K562 (cell line): Measurements from ENCODE around the gene MINDY4. TPM values are rescaled to one million over a fixed set of nuclear protein-coding genes. Genes with fewer than 3 reads are reported as not detected.

Source experiments
- ATAC-seq: fragments of 200-7000 bp; cut with Tn5 transposase; 3 replicates; pipeline ENCODE4 v1.9.1; 2020; ENCODE audit warnings: moderate library complexity
- BruUV-seq: library from RNA; stranded (reverse); fragments of 400-500 nt; replicated peaks from 2 replicates; lab custom pipeline; 2021; lab: Mats Ljungman, UMichigan
- CTCF ChIA-PET: fragments of 300-600 bp; formaldehyde crosslinking; extraction: SDS; loops from one replicate; lab custom pipeline; 2021; ENCODE audit warnings: low intra/inter-chr PET ratio; lab: Yijun Ruan, JAX
- POLR2A ChIA-PET: fragments of 300-600, 350-650 bp; sonication (Branson Sonifier 250); formaldehyde crosslinking; extraction: SDS; loops from one replicate; lab custom pipeline; 2021; ENCODE audit warnings: antibody characterized with exemption, inconsistent platforms; lab: Yijun Ruan, JAX
- DNase-seq, 4 experiments: peaks; one replicate each; pipeline versions ENCODE4 v3.0.0 to v3.0.0-alpha.2; 2011 to 2018; ENCODE audit warnings: low spot score in 3 of 4, mixed read lengths in 3 of 4; ENCODE audit errors: extremely low read depth in 1 of 4
- FAIRE-seq: peaks from 2 replicates; lab custom pipeline; 2011; peaks lifted over from hg19 to GRCh38; lab: Jason Lieb, UNC
- H2AFZ ChIP-seq: 2 replicates; pipeline ENCODE4 v1.6.0; 2011; ENCODE audit warnings: low read depth, low read length, control low read depth, inconsistent platforms
- H3K27ac ChIP-seq: fragments of 200-600 bp; 3 replicates; pipeline ENCODE4 v1.8.0; 2011; ENCODE audit warnings: low read depth, mild to moderate bottlenecking, control low read depth, inconsistent platforms, low read length, moderate library complexity, mixed read lengths; ENCODE audit errors: extremely low read depth
- H3K27me3 ChIP-seq, 2 experiments: fragments of 300-600 bp in 1 of 2; 2 replicates in 1 of 2; 3 replicates in 1 of 2; pipeline versions ENCODE4 v1.6.0 to v1.8.0; 2011; ENCODE audit warnings: inconsistent platforms in 2 of 2, low read length in 2 of 2, mild to moderate bottlenecking in 1 of 2, mixed read lengths in 1 of 2, moderate library complexity in 1 of 2; ENCODE audit not compliant: control insufficient read depth in 2 of 2, insufficient read depth in 2 of 2
- H3K36me3 ChIP-seq: fragments of 300-600 bp; 3 replicates; pipeline ENCODE4 v1.8.0; 2011; ENCODE audit warnings: mild to moderate bottlenecking, low read length, inconsistent platforms; ENCODE audit not compliant: control insufficient read depth, insufficient read depth
- H3K4me1 ChIP-seq, 2 experiments: fragments of 200-600 bp in 1 of 2; replicated peaks in 1 of 2; 2 replicates in 1 of 2; 3 replicates in 1 of 2; pipeline versions ENCODE4 v1.5.1 to v1.8.0; 2011; ENCODE audit warnings: inconsistent platforms in 2 of 2, low read length in 2 of 2, mild to moderate bottlenecking in 1 of 2, mixed read lengths in 1 of 2, moderate library complexity in 1 of 2; ENCODE audit not compliant: control insufficient read depth in 2 of 2, insufficient read depth in 2 of 2
- H3K4me2 ChIP-seq: 2 replicates; pipeline ENCODE4 v1.6.1; 2011; ENCODE audit warnings: low read length, control low read depth, inconsistent platforms, mixed read lengths; ENCODE audit not compliant: insufficient read depth
- H3K4me3 ChIP-seq: fragments of 200-600 bp; sonication (generic), shearing (Covaris generic); 2 replicates; pipeline ENCODE4 v1.5.1; 2016; ENCODE audit warnings: control low read depth, inconsistent platforms
- H3K79me2 ChIP-seq: fragments of 200-600 bp; 3 replicates; pipeline ENCODE4 v1.8.0; 2011; ENCODE audit warnings: low read length, inconsistent platforms; ENCODE audit not compliant: control insufficient read depth, insufficient read depth
- H3K9ac ChIP-seq, 2 experiments: 2 replicates each; pipeline versions ENCODE4 v1.6.0 to v1.6.1; 2011; ENCODE audit warnings: low read depth in 2 of 2, low read length in 2 of 2, control low read depth in 1 of 2, inconsistent platforms in 1 of 2, mild to moderate bottlenecking in 1 of 2, mixed read lengths in 1 of 2; ENCODE audit not compliant: insufficient read depth in 1 of 2
- H3K9me1 ChIP-seq: one replicate; pipeline ENCODE4 v1.6.0; 2011; ENCODE audit warnings: inconsistent platforms, mild to moderate bottlenecking, low read length, moderate library complexity; ENCODE audit not compliant: control insufficient read depth, insufficient read depth
- H3K9me3 ChIP-seq: replicated peaks from 2 replicates; pipeline ENCODE4 v1.5.1; 2011; ENCODE audit warnings: low read depth, low read length, inconsistent platforms; ENCODE audit not compliant: control insufficient read depth, insufficient read depth
- H4K20me1 ChIP-seq: replicated peaks from 2 replicates; pipeline ENCODE4 v1.6.1; 2011; ENCODE audit warnings: low read length, inconsistent platforms, mixed read lengths; ENCODE audit not compliant: control insufficient read depth, insufficient read depth
- HDAC3 ChIP-seq: fragments of 450-650 bp; IDR thresholded peaks from 2 replicates; pipeline ENCODE4 v1.6.1; 2018; ENCODE audit warnings: borderline replicate concordance, mild to moderate bottlenecking, moderate library complexity; ENCODE audit not compliant: partially characterized antibody
- MAFG ChIP-seq: fragments of 450-650 bp; conservative IDR thresholded peaks from 2 replicates; pipeline ENCODE4 v1.6.1; 2016; ENCODE audit warnings: missing genetic modification characterization, missing compliant biosample characterization
- ZNF143 ChIP-seq: sonication (generic); formaldehyde crosslinking; IDR thresholded peaks from 2 replicates; pipeline ENCODE4 v1.9.0; 2022; ENCODE audit warnings: mild to moderate bottlenecking, missing genetic modification reagents
- ZNF444 ChIP-seq: fragments of 250-450 bp; sonication (Bioruptor Pico); IDR thresholded peaks from 2 replicates; pipeline ENCODE4 v1.4.0; 2020; ENCODE audit warnings: mild to moderate bottlenecking, moderate library complexity
- ZNF668 ChIP-seq: fragments of 250-450 bp; sonication (Bioruptor Pico); IDR thresholded peaks from 2 replicates; pipeline ENCODE4 v1.8.0; 2022; ENCODE audit warnings: mild to moderate bottlenecking, inconsistent platforms
- WGBS: fragments of 100-300 bp; shearing (Covaris generic); methylation state at CpG from one replicate; pipeline ENCODE4 v1.1.6; 2016; ENCODE audit warnings: low coverage, mixed read lengths; ENCODE audit not compliant: insufficient coverage; ENCODE audit errors: missing lambda C conversion rate; 5-methylcytosine and 5-hydroxymethylcytosine counted together
- in situ Hi-C: fragments of 300-500 bp; cut with MboI; formaldehyde crosslinking; loops from 4 replicates; pipeline ENCODE4 v1.15.0; 2018; ENCODE audit warnings: inconsistent platforms, mixed read lengths
- intact Hi-C: fragments of 100-400 bp; cut with micrococcal nuclease; formaldehyde crosslinking; loops from 2 replicates; pipeline ENCODE4 v1.14.2; 2022
- polyA plus RNA-seq, 8 experiments: library from polyadenylated mRNA; depleted of rRNA in 4 of 8; stranded (reverse) in 5 of 8; unstranded in 3 of 8; fragments of >200 nt; fragmentation: Nextera tagmentation in 2 of 8; fragmentation: Illumina TruSeq in 1 of 8; extraction: Ambion mirVana in 2 of 8; extraction: Trizol in 1 of 8; gene quantifications; 2 replicates each; pipeline versions ENCODE4 v1.2.1 to v1.2.3, GENCODE V29; 2011 to 2014; ENCODE audit warnings: inconsistent platforms in 1 of 8, missing spikeins in 1 of 8
- total RNA-seq, 7 experiments: library from RNA; depleted of rRNA in 6 of 7; stranded (reverse); fragments of >200 nt in 6 of 7; fragmentation: Illumina TruSeq in 2 of 7; extraction: Trizol in 2 of 7; gene quantifications; 2 replicates each; pipeline versions ENCODE4 v1.2.1 to v1.2.3, GENCODE V29; 2011 to 2021; ENCODE audit warnings: low replicate concordance in 1 of 7
- TF ChIP-seq, protein P1 (sequence below), 2 experiments: fragments of 250-450 bp in 1 of 2; fragments of 450-650 bp in 1 of 2; sonication (Bioruptor Pico) in 1 of 2; IDR thresholded peaks; 2 replicates each; pipeline versions ENCODE4 v1.6.1 to v1.8.0; 2016 to 2021; ENCODE audit warnings: mild to moderate bottlenecking in 2 of 2, moderate library complexity in 2 of 2, missing compliant biosample characterization in 1 of 2, missing genetic modification characterization in 1 of 2
- TF ChIP-seq, protein P2 (sequence below), 2 experiments: fragments of 450-650 bp in 1 of 2; sonication (generic) in 1 of 2; formaldehyde crosslinking in 1 of 2; IDR thresholded peaks; 2 replicates each; pipeline versions ENCODE4 v1.7.1 to v1.9.0; 2016 to 2022; ENCODE audit warnings: inconsistent platforms in 1 of 2, mild to moderate bottlenecking in 1 of 2, missing genetic modification reagents in 1 of 2

MINDY4 gene
- total and polyA plus RNA-seq, 9 of the 15 experiments (the other 6 are each of a cell fraction or from before 2014, with no cell fraction given): 2.1 to 16.7 (median 11.0) TPM

DNA sequence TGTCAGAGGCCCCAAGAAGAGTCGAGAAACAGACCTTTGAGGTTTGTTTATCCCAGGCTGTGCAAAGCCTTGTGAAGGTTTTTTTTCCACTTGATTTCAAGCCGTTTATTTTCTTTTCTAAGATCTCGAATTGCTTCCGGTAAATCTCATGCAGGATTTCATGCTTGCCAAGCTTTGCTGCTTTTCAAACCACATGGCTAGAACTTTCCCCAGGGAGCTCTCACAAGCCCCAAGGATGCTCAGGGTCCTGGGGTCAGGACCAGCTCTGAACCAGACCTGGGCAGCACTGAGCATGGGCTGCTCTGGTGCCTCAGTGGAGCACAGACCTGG is 92.5 kb downstream of the MINDY4 start (continued):
- TF ChIP-seq, protein P1, sequence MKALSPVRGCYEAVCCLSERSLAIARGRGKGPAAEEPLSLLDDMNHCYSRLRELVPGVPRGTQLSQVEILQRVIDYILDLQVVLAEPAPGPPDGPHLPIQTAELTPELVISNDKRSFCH (CRISPR knock-in tag; IDR thresholded peaks at IDR 0.05): no peak
- TF ChIP-seq, protein P1 (tag; IDR thresholded peaks at IDR 0.05): no peak
- TF ChIP-seq MAFG (tag) (no peak), ZNF444 (no peak), HDAC3 (no peak), ZNF668 (CRISPR knock-in tag) (no peak)

DNA sequence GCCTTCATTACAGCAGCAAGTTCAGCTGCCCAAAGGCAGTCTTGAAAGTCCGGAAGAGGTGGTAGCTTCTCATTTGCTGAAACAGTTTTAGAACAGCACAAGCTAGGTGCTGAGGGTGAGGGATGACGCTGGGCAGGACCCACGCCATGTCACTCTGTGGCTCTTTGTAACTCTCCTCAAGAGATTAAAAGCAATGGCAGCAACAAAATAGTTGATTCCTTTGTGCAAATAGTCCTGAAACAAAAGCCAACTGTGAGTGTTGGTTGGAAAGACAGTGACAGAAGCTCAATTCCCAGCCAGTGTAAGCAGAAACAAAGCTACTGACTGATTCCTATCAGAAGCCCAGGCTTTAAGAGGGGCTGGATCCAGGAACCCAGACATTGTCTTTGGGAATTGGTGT is 92.9 kb downstream of the MINDY4 start:
- 77% methylated on average over 3 of the region's 3 CpGs for WGBS
- POLR2A ChIA-PET: interaction anchor here (0.9 kb wide), 1 partner anchor 33 kb away, joined by 3 read pairs; no protein-coding TSS in a partner anchor
- no peak for TF ChIP-seq ZNF143 (CRISPR knock-in tag)
- TF ChIP-seq, protein P2, sequence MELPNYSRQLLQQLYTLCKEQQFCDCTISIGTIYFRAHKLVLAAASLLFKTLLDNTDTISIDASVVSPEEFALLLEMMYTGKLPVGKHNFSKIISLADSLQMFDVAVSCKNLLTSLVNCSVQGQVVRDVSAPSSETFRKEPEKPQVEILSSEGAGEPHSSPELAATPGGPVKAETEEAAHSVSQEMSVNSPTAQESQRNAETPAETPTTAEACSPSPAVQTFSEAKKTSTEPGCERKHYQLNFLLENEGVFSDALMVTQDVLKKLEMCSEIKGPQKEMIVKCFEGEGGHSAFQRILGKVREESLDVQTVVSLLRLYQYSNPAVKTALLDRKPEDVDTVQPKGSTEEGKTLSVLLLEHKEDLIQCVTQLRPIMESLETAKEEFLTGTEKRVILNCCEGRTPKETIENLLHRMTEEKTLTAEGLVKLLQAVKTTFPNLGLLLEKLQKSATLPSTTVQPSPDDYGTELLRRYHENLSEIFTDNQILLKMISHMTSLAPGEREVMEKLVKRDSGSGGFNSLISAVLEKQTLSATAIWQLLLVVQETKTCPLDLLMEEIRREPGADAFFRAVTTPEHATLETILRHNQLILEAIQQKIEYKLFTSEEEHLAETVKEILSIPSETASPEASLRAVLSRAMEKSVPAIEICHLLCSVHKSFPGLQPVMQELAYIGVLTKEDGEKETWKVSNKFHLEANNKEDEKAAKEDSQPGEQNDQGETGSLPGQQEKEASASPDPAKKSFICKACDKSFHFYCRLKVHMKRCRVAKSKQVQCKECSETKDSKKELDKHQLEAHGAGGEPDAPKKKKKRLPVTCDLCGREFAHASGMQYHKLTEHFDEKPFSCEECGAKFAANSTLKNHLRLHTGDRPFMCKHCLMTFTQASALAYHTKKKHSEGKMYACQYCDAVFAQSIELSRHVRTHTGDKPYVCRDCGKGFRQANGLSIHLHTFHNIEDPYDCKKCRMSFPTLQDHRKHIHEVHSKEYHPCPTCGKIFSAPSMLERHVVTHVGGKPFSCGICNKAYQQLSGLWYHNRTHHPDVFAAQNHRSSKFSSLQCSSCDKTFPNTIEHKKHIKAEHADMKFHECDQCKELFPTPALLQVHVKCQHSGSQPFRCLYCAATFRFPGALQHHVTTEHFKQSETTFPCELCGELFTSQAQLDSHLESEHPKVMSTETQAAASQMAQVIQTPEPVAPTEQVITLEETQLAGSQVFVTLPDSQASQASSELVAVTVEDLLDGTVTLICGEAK (IDR thresholded peaks at IDR 0.05): no peak
- TF ChIP-seq, protein P2 (CRISPR knock-in tag; IDR thresholded peaks at IDR 0.05): no peak

More for the DNA sequence above, 92.9 kb downstream of the MINDY4 start:
- Histone ChIP-seq H2AFZ (no peak overlapping the region), H3K9me1 (no peaks in the 10 kb centered on the region), H3K9me3 (no peaks in the 10 kb centered on the region), H3K4me1 (peaks cover 2 to 5% of the 10 kb centered on the region in 2 experiments; a peak in 2 of 5 replicates), H3K79me2 (no peaks in the 10 kb centered on the region), H3K36me3 (no peaks in the 10 kb centered on the region; the same call in 2 of the 3 replicates), H3K4me2 (no peak overlapping the region), H4K20me1 (no peaks in the 10 kb centered on the region; the same call in 1 of the 2 replicates), H3K27ac (no peak overlapping the region), H3K9ac (no peak overlapping the region), H3K27me3 (no peaks in the 10 kb centered on the region), H3K4me3 (no peak overlapping the region)
- no peak for ATAC-seq
- intact Hi-C loops (no loop called here), in situ Hi-C loops (no loop called here)
- CTCF ChIA-PET: no interaction called here
- no peak for DNase-seq
- BruUV-seq: no TSS peak
- peak; percentile 26 for FAIRE-seq
